Measurements from ENCODE around the gene MICAL3.
A peak's percentile ranks its signal among the peaks of the same experiment; 100 is the strongest.

MICAL3 gene

DNA sequence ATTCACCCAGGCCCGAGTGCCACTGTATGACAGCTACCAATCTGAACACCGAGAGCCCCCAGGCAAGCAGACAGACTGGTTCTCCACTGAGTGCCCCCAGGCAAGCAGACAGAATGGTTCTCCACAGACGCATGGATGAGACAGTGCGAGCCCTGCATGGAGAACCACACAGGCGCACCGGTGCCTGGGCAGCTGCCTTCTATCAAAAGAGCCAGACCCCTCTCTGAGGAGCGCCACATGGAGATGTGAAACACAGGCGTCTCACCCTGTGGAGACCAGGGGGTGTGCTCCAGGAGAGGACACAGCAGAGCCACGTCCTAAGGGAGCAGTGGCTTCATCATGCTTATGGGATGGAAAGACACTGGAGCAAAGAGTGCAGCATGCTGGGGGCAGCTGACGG lies 155.6 kb downstream of the MICAL3 start:
- no peak for DNase-seq (ENCODE audit: low read depth)

DNA sequence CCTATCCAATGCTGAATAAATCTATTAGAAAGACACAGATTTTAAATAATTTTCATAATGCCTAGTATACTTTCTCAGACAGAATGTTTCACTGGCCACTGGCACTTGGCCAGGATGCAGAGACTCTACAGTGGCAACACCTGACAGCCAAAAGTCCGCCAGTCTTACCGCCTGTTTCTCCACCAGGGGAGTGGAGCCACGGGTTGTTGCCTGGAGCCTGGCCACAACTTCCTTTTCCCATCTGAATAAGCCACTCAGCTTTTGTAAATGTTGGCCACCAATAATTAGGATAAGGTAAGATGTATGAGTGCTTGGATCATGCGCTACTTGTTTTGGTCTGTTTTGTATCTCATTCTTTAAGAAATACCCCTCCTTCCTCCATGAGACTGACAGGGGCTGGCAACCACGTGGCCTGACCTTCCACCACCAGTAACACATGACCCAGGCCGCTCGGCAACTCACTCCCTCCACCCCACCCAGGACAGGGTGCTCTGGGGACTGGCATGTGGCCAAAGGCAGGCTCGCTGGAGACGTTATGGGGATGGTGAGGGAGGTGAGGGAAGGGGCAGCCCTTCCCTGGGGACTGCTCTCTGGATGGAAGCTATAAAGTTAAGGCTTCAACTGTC lies 157.1 kb downstream of the MICAL3 start:
- DNase-seq (ENCODE audit: low read depth), result no peak

DNA sequence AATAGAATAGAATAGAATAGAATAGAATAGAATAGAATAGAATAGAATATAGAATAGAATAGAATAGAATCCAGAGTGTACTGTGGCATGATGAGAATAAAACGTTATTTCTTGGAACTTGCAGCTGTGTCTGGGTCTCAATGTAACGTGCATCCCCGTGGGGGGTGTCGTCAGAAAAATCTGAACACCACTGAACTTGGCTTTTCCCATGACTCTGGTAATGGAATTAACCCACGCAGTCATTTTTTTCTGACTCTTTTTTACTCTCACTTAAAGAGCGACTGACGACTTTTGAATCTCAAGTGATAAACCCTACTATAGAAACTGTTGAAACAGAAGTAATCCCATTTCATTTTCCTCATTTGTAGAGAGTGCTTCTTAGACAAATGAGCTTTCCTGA lies 157.7 kb downstream of the MICAL3 start:
- DNase-seq (ENCODE audit: low read depth), result no peak

DNA sequence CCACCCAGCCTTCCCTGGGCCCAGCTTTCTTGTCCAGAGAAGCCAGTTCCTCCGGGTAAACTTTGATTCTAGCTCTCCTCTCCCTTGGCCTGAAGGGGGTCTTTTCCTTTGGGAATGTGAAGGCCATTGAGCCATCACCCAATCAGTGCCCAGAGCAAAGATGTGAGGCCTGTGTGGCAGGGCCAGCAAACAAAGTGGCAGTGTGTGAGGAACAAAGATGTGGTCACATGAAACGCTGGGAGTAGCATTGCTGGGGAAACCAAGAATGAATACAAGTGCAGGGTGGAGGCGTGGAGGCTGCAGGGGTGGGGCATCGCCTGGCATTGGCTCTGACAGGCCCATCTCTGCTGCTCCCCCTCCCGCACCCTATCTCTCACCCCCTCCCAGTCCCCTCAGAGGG lies 158.2 kb downstream of the MICAL3 start:
- DNase-seq (ENCODE audit: low read depth), result no peak

DNA sequence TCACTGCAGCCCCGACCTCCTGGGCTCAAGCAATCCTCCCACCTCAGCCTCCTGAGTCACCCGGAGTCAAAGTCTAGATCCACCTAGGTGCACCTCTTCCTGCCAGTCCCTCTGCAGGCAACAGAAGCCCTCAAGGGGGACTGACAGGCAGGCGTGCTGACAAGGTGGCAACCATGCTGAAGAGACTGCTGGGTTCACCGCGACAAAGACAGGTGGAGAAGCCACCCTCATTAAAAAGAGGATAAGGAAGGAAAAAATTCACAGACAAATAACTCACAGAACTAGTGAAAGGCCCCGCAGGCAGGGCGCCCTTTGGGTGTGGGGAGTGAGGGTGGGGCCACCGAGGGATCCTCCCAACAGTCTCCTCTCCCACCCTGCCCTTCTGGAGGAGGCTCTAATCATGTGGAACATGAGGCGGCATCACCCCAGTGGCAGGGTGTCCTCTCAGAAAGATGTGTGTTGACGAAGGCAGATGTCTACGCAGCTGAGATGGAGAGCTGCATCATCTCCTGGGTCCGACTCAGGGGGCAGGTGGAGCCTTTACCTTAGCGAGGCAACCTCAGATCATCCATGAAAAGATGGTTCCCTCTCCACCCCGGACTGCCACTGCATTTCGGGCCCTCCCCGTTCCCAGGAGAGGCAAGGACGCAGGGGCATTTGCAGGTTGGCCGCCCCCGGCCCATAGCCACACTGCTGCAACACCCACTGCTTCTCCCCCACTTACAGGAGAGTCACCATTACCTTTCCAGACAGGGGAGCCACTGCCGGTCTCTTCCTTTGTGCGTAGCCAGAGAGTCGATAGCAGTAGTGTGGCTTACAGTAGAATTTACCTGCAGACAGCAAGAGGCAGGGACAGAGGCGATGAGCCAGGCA lies 158.9 kb downstream of the MICAL3 start:
- DNase-seq (ENCODE audit: low read depth), result no peak

DNA sequence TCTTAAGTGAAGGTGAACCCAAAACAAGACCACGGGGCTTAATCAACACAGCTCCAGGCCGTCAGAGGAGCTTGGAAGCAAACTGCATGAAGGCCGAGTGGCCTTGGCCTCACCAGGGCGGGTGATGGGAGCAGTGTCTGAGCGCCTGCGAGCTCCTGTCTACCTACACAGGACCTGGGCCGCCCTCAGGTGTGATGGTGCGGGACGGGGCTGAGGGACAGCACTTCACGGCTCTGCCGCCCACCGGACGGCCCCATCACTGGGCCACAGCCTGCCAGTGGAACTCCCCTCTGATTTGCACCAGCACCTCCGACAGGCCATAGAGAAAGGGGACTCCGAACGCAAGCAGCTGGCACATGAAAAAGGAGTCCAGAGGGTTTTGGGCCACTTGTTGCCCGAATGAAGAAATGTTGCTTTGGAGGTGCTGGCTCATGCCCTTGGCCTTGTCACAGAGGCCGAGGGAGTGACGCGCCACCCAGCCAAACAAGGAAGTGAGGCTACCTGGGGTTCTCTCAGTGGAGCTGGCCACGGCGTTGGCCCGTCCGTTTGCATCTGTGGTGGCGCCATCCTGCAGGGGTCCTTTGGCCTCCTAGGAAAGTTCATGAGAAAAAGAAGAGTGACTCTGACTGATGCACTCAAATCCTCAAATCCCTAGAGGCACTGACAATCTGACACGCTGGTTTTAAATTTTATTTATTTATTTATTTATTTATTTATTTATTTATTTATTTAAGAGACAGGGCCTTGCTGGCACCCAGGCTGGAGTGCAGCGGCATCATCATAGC lies 159.8 kb downstream of the MICAL3 start:
- no peak for DNase-seq (ENCODE audit: low read depth)

DNA sequence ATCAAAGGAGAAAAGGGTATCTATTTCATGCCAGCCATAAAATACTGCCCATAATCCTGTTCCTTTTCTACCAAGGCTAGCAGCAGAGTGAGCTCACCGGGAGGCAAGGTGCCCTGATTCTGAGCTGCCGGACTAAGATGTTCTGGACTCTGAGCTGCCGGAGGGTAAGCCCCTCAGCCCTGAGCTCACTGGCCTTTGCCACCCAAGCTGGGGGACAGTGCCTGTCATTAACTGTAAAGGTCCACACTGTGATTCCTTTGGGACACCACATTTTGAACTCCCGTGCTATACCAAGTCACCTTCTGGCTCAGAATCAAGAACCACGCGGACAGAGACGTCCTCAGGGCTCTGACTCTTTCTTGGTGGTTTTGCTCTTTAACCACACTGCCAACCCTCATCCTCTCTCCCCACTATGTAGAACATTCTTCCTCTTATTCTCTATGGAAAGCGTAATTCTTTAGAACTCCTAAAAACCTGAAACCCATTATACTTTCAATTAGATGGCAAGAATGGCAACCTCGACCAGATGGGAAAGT lies 161.6 kb downstream of the MICAL3 start:
- no peak for DNase-seq (ENCODE audit: low read depth)

DNA sequence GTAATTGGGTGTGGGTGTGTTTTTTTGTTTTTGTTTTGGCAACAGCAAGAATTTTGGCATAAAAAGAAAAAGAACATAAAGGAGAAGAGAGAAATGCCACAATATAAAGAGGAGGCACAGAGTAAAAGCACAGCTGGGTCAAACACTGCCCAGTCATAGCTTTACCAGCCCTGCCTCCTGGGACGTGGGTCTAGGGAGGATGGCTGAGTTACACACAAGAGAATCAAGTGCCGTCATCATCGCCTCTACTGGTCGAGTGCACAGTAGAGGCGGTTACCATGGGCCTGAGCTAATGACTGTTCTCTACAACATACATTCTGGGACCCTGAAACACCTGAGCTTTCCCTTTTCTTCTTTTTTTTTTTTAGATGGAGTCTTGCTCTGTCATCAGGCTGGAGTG lies 162.5 kb downstream of the MICAL3 start:
- no peak for DNase-seq (ENCODE audit: low read depth)

DNA sequence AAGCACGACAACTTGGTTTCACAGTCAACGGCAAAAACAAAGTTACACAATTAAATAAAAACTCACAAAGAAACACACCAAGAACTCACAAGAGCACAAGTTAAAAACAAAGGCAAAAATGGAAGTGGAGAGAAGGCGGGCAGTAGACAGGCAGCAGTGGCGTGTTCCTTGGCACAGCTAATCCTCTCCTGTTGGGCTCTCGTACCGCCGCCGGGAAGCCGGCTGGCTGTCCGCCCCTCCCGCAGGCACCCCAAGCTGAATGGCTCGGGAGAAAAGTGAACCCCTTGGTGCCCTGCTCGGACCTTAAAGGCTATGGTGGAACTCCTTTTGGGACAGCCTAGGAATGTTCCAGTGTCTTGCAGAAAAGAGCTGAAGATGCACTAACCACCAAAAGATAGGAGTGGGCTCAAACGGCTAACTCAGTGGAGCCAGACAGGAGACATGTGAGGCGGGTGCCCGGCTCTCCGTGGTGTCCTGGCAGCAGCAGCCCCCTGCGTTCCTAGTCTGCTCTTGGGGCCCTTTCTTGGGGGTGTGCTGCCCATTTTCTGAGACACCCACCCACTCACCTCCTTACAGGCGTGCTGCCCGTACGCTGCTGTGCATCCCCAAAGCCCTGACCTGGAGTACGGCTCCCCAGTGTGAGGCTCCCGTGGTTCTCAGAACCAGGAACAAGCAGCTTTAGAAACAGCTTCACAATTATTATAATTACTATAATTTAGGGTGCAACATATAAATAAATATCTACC lies 164.0 kb downstream of the MICAL3 start:
- no peak for DNase-seq (ENCODE audit: low read depth)

DNA sequence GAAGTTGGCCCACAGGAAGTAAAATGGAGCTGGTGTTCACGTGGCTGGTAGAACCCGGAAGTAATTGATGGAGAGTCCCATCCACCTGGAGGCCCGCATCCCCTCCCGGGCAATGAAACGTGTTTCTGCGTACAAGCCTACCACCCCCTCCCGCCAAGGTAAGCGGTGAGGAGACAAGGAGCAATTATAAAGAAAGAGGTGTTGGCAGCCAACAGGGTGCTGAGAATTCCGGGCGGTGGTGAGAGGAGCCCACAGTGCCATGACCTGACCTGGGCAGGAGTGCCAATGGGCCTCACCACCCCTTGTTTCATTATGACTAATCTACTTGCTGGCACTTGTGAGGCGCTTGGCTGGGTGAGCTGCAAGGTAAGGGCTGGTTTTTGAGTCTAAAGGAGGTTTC lies 166.3 kb downstream of the MICAL3 start:
- DNase-seq (ENCODE audit: low read depth), result no peak

DNA sequence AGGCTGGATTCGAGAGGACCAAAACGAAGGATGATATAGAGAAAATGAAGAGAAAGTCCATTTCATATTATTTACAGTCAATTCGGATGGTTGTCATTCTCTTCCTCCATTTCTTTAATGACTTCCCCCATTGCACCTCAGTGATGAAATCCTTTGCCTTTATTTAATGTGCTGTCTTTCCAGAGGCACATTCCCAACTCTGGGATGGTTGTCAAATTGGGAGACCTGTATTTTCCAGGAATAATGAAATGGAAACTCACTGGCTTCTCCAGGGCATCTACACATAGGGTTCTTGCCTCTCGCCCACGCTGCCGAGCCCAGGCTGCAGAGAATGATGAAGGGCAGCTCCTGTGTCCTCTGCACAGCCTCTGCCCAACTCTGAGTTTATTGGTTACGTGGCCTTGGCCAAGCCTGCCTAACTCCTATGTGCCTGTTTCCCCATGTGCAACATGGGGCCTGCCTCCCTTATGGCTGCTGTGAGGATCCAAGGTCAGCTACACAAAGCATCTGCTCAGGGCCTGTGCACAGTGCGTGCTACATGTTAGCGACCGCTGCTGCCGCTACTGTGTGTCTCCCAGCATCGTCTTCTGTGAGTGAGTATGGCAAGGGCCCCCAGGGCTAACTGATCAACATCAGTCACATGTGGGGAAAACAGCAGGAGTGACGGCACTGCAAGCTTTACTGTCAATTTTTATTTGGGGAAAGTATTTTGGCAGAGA lies 168.6 kb downstream of the MICAL3 start:
- DNase-seq (ENCODE audit: low read depth), result no peak

DNA sequence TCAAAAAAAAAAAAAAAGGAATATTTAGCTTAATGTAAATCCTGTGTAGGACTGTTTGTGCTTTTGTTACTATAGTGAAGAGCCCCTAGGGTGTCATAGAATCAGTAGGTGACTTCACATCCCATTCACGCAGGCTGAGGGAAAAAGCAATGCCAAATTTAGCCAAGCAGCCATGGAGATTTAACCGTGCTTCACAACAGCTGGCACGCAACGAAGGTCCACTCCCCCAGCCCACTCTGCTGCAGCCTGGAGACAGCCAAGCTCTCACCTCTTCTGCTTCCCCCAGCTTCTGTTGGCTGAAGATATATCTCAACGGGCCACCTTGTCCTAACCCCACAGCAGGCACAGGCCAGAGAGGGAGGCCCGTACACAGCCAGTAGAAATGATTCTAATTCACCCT lies 171.3 kb downstream of the MICAL3 start:
- DNase-seq (ENCODE audit: low read depth), result no peak

DNA sequence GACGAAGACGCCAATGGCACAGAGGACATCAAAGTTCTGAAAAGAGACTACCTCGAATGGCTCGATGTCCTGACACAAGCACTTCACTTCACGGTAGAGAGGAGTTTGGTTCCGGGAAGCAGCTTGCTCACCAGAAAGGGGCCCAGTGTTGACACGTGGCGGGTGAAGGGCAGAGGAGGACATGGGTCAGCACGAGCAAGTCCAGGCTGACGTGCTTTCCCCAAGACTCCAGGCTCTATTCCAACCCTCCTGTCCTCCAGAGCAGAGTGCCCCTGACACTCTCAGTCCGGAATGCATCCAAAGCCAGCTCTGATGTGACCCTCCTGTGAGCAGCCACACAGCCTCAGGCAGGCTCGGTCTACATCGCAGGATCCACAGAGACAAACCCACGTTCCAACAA lies 172.6 kb downstream of the MICAL3 start:
- no peak for DNase-seq (ENCODE audit: low read depth)

DNA sequence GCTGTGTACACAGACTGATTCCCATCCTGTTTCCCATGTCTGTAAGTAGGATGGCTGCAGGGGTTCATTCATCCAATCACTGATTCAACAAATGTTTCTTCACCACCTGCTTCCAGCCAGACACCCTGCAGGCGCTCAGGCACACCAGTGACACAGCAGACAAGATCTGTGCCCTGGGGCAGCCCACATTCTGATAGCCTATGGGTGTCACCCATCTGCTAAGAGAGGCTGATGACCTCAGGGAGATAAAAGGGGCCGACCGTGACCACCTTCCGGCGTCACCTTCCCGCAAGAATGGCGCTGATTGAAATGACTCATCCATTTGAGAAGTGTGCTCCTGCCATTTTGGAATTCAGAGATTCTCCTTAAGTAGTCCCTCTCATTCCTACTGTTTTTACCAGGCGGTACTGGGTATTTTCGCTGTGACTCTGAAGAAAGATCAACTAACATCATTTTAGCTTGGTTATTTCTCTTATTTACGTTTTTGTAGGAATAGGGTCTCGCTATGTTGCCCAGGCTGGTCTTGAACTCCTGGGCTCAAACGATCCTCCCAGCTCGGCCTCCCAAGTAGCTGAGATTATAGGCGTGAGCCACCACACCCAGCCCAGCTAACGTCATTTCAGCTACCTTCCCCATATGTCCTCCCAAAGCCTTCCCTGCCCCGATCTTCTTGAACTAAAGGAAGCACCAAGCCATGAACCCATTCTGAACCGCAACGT lies 176.8 kb downstream of the MICAL3 start:
- DNase-seq (ENCODE audit: low read depth), result no peak

DNA sequence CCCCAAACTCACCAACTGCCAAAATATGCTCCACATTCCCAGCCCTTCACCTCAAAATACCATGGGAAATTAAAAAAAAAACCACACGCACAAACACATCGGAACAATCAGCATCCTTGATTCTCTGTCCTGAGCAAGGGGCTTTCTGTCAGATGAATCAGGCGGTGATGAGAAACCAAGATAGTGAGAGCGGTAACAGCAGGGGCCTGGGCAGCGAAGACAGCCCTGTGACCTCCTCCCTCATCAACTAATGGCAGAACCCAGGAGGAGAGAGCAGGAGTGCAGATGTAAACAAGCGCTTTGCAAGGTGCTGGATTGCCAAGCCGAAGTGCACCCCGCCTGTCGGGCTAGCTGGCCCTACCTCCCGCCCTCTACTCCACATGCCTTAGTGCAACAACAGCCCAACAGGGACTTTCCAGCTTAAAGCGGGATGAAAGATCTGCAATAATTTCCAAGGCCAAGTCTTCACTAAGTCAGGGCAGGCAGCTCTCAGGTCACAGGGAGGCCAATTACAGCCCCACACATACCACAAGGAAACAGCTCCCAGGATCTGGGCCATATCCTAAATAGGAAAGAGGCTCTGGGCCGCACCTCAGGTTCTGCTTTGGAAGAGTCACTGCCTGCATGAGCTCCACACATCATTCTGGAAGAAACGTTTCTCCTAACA lies 177.9 kb downstream of the MICAL3 start:
- DNase-seq (ENCODE audit: low read depth), result no peak

DNA sequence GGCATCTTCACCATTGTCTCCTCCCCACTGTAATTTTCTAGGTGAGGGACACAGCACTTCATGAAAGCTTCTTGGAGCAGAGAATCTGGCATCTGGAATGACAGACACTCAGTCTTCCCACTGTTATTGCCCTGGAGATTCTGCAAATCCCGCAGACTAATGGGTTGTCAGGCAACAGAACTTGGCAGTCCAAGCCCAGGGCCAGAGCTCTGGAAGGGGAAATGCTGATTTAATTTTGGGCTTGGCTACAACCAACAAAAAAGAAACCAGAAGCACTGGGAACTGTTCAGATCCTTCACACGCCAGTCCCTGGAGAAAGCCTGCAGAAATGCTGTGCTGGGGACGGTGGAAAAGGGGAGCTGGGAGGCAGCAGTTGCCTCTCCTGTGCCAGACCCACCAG lies 178.6 kb downstream of the MICAL3 start:
- no peak for DNase-seq (ENCODE audit: low read depth)

DNA sequence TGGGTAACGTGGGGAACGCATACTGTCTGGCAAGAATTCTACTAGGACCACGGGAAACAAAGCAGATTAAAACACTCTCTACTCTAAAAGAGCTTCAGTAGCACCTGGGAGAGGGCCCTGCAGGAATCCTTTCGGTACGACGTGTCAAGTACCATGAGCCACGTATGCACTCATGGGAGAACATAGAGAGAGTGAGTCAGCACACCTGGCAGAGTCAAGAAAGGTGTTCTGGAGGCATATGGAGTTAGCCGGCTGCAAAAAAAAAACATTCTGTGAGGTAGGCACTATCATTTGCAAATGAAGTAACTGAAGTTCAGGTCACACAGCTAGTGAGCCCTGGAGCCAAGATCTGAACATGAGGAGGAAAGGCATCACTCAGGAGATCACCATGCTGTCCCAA lies 179.0 kb downstream of the MICAL3 start:
- no peak for DNase-seq (ENCODE audit: low read depth)

DNA sequence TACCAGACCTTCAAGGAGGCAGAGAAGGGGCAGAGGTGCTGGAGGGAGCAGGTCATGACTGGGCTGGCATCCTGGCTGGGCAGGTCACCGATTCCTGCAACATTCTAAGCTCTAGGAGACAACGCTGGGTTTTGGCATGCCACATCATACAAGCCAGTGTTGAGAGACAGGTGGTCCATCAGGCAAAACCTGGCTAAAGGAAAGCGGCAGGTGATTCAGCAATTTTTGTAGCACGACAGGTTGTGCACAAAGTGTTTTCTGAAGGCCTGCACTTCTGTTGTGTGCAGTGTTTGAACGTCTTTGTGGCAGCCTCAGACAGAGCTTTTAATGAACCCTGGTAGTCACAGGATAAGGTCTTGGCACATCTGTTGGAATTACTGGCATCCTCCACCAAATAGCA lies 180.2 kb downstream of the MICAL3 start:
- DNase-seq (ENCODE audit: low read depth), result no peak

DNA sequence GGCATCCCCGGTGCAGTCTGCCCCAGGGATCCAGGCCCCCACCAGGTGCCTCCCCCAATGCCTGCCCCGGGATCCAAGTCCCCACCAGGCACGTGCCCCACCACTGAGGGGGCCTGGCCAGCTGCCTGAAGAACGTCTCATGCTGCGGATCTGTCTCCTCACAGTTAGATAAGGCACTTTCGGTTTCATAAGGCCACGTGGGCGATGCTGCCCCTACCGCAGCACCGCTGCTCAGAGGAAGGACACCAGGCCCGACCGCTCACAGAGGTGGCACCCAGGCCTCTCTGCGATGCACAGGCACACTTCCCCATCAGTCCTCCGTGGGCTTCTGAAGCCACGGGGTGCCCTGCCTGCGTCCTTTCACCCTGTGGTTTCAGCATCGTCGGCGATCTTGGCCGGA lies 182.0 kb downstream of the MICAL3 start:
- peak; percentile 12 for DNase-seq (ENCODE audit: low read depth)

DNA sequence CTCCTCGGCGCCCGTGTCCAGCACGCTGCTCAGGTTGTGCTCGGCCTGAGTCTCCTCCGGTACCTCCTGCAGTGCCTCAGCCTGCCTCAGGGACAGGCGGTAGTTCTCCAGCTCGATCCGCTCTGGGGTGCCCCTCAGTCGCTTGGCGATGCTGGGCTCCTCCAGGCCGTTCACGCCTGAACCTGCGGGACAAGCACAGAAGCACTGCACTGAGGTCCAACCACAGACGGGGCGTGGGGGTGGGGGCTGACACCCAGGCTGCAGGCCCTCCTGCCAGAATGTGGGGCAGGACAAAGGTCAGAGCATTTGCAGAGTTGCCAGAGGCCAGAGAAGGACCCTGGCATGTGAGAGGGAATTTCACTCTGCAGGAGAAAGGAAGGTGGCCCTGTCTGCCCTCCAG lies 182.5 kb downstream of the MICAL3 start:
- no peak for DNase-seq (ENCODE audit: low read depth)
